ENCODE measurements around the gene ROBO1. TPM values are rescaled to one million over a fixed set of nuclear protein-coding genes. Genes with fewer than 3 reads are reported as not detected.

The ROBO1 gene
- total and polyA plus RNA-seq, 2 donors (not counting 1 experiment from before 2014, with no cell fraction given), result 0.27 to 3.2 TPM

- no peak overlapping the region for H3K27ac ChIP-seq (ENCODE audit: low read length in 2 of 2)
- H3K9me3 Mint-ChIP-seq (ENCODE audit: insufficient read depth), result no peaks in the 10 kb centered on the region
- no peak overlapping the region for H3K27ac Mint-ChIP-seq
- no peak overlapping the region for H3K9ac ChIP-seq (ENCODE audit: low read length)
- intact Hi-C loops (cut with micrococcal nuclease), result no loop called here
- no peaks in the 10 kb centered on the region for H4K20me1 ChIP-seq (ENCODE audit: control insufficient read depth, insufficient read depth, low read length, poor library complexity, severe bottlenecking)
- H3K36me3 ChIP-seq (replicated peaks in 1 of 2; ENCODE audit: control extremely low read depth in 1 of 2, control insufficient read depth in 1 of 2, extremely low read depth in 1 of 2, insufficient read depth in 2 of 2, low read length in 1 of 2), result no peaks in the 10 kb centered on the region
- CTCF ChIA-PET, result no interaction called here
- H3K27me3 ChIP-seq (replicated peaks in 1 of 4; ENCODE audit: control extremely low read depth in 1 of 4, control insufficient read depth in 3 of 4, insufficient read depth in 4 of 4, low read length in 3 of 4), result peaks cover 0 to 2% (median 0%) of the 10 kb centered on the region in 4 experiments
- no peak for TF ChIP-seq CTCF (IDR thresholded peaks at IDR 0.05)
- no peak for TF ChIP-seq EZH2 (IDR thresholded peaks at IDR 0.05; ENCODE audit: borderline replicate concordance, insufficient read depth, low read depth, low read length, poor library complexity, severe bottlenecking)
- H3K27me3 Mint-ChIP-seq, result no peaks in the 10 kb centered on the region
- ATAC-seq (ENCODE audit: low read depth) (no peak), DNase-seq (no peak)
- no peak overlapping the region for H3K4me3 ChIP-seq (ENCODE audit: control extremely low read depth in 1 of 5, extremely low read depth in 1 of 5, insufficient read depth in 1 of 5, low read depth in 2 of 5, low read length in 4 of 5)
- whole genome bisulfite sequencing (ENCODE audit: insufficient coverage), result no CpG with 5 or more reads among the region's 2 CpGs
- H3K4me2 ChIP-seq (replicated peaks; ENCODE audit: low read depth, low read length, poor library complexity, severe bottlenecking), result no peak overlapping the region
- POLR2A ChIA-PET, result no interaction called here
- H3K4me3 Mint-ChIP-seq, result no peak overlapping the region
- no peaks in the 10 kb centered on the region for H3K4me1 ChIP-seq (ENCODE audit: control insufficient read depth in 2 of 2, insufficient read depth in 2 of 2, low read length in 2 of 2)
- no peaks in the 10 kb centered on the region for H3K79me2 ChIP-seq (ENCODE audit: control insufficient read depth, insufficient read depth, low read length)
- H3K9me3 ChIP-seq (ENCODE audit: control extremely low read depth in 1 of 3, control insufficient read depth in 2 of 3, insufficient read depth in 1 of 3, low read length in 2 of 3), result no peaks in the 10 kb centered on the region
- H3K4me1 Mint-ChIP-seq, result no peaks in the 10 kb centered on the region
- H2AFZ ChIP-seq (ENCODE audit: insufficient read depth, low read depth, low read length, poor library complexity, severe bottlenecking), result no peak overlapping the region
Measured at GRCh38 chr3:79012946-79013362, 754.8 kb downstream of the ROBO1 start.

- Mint-ChIP-seq H3K4me3 (no peak overlapping the region), H3K4me1 (no peaks in the 10 kb centered on the region), H3K9me3 (ENCODE audit: insufficient read depth) (no peaks in the 10 kb centered on the region), H3K27ac (no peak overlapping the region), H3K27me3 (no peaks in the 10 kb centered on the region)
- H3K27ac ChIP-seq (ENCODE audit: low read length in 2 of 2), result no peak overlapping the region
- no peak overlapping the region for H3K9ac ChIP-seq (ENCODE audit: low read length)
- H2AFZ ChIP-seq (ENCODE audit: insufficient read depth, low read depth, low read length, poor library complexity, severe bottlenecking), result no peak overlapping the region
- H3K4me2 ChIP-seq (replicated peaks; ENCODE audit: low read depth, low read length, poor library complexity, severe bottlenecking), result no peak overlapping the region
- no peaks in the 10 kb centered on the region for H3K4me1 ChIP-seq (ENCODE audit: control insufficient read depth in 2 of 2, insufficient read depth in 2 of 2, low read length in 2 of 2)
- CTCF ChIA-PET, result no interaction called here
- ATAC-seq (ENCODE audit: low read depth) (no peak), DNase-seq (no peak)
- H3K27me3 ChIP-seq (replicated peaks in 1 of 4; ENCODE audit: control extremely low read depth in 1 of 4, control insufficient read depth in 3 of 4, insufficient read depth in 4 of 4, low read length in 3 of 4), result no peaks in the 10 kb centered on the region
- H3K36me3 ChIP-seq (replicated peaks in 1 of 2; ENCODE audit: control extremely low read depth in 1 of 2, control insufficient read depth in 1 of 2, extremely low read depth in 1 of 2, insufficient read depth in 2 of 2, low read length in 1 of 2), result no peaks in the 10 kb centered on the region
- intact Hi-C loops (cut with micrococcal nuclease), result no loop called here
- no peaks in the 10 kb centered on the region for H4K20me1 ChIP-seq (ENCODE audit: control insufficient read depth, insufficient read depth, low read length, poor library complexity, severe bottlenecking)
- H3K4me3 ChIP-seq (ENCODE audit: control extremely low read depth in 1 of 5, extremely low read depth in 1 of 5, insufficient read depth in 1 of 5, low read depth in 2 of 5, low read length in 4 of 5), result no peak overlapping the region
- no CpG with 5 or more reads among the region's 2 CpGs for WGBS (ENCODE audit: insufficient coverage)
- no peak for TF ChIP-seq CTCF (IDR thresholded peaks at IDR 0.05)
- no peak for TF ChIP-seq EZH2 (IDR thresholded peaks at IDR 0.05; ENCODE audit: borderline replicate concordance, insufficient read depth, low read depth, low read length, poor library complexity, severe bottlenecking)
- H3K79me2 ChIP-seq (ENCODE audit: control insufficient read depth, insufficient read depth, low read length), result no peaks in the 10 kb centered on the region
- POLR2A ChIA-PET, result no interaction called here
- H3K9me3 ChIP-seq (ENCODE audit: control extremely low read depth in 1 of 3, control insufficient read depth in 2 of 3, insufficient read depth in 1 of 3, low read length in 2 of 3), result no peaks in the 10 kb centered on the region
Measured at GRCh38 chr3:79012530-79012913, 755.3 kb downstream of the ROBO1 start.

Data from B cell (primary cell).